ENCODE results near the gene PSMD11. TPM values are rescaled to one million over a fixed set of nuclear protein-coding genes. Genes with fewer than 3 reads are reported as not detected.
"Not testable (repeated sequence)": the region's sequence is repeated elsewhere in the genome, so short reads cannot be mapped to it uniquely, and the experiment has no call there.

The PSMD11 gene
- 100 to 1,000 TPM in 2 of 3 donors, 10 to 100 TPM in 1; 98.0 to 123 (median 108) TPM for polyA plus RNA-seq (ENCODE audit: insufficient read length in 3 of 3)
- long read RNA-seq, donor 1, full-length matches to known transcripts, result 22 of 22 reads
- long read RNA-seq, donor 1, partial matches to known transcripts, result 0 of 22 reads
- long read RNA-seq, donor 1, other reads (novel, unspliced or antisense), result 0 of 22 reads
- long read RNA-seq, donor 2, full-length matches to known transcripts, result 33 of 33 reads
- long read RNA-seq, donor 2, partial matches to known transcripts, result 0 of 33 reads
- long read RNA-seq, donor 2, other reads (novel, unspliced or antisense), result 0 of 33 reads
- long read RNA-seq, donor 3, full-length matches to known transcripts, result 26 of 26 reads
- long read RNA-seq, donor 3, partial matches to known transcripts, result 0 of 26 reads
- long read RNA-seq, donor 3, other reads (novel, unspliced or antisense), result 0 of 26 reads
- long read RNA-seq, donor 4, full-length matches to known transcripts, result 23 of 23 reads
- long read RNA-seq, donor 4, partial matches to known transcripts, result 0 of 23 reads
- long read RNA-seq, donor 4, other reads (novel, unspliced or antisense), result 0 of 23 reads
- long read RNA-seq, donor 5, full-length matches to known transcripts, result 21 of 49 reads
- long read RNA-seq, donor 5, partial matches to known transcripts, result 28 of 49 reads
- long read RNA-seq, donor 5, other reads (novel, unspliced or antisense), result 0 of 49 reads
- long read RNA-seq, donor 6, full-length matches to known transcripts, result 38 of 44 reads
- long read RNA-seq, donor 6, partial matches to known transcripts, result 6 of 44 reads
- long read RNA-seq, donor 6, other reads (novel, unspliced or antisense), result 0 of 44 reads
- long read RNA-seq, donor 7, full-length matches to known transcripts, result 40 of 53 reads
- long read RNA-seq, donor 7, partial matches to known transcripts, result 13 of 53 reads
- long read RNA-seq, donor 7, other reads (novel, unspliced or antisense), result 0 of 53 reads
- long read RNA-seq, donor 8, full-length matches to known transcripts, result 14 of 14 reads
- long read RNA-seq, donor 8, partial matches to known transcripts, result 0 of 14 reads
- long read RNA-seq, donor 8, other reads (novel, unspliced or antisense), result 0 of 14 reads
- long read RNA-seq, donor 9, full-length matches to known transcripts, result 34 of 34 reads
- long read RNA-seq, donor 9, partial matches to known transcripts, result 0 of 34 reads
- long read RNA-seq, donor 9, other reads (novel, unspliced or antisense), result 0 of 34 reads
- long read RNA-seq, donor 10, full-length matches to known transcripts, result 21 of 21 reads
- long read RNA-seq, donor 10, partial matches to known transcripts, result 0 of 21 reads
- long read RNA-seq, donor 10, other reads (novel, unspliced or antisense), result 0 of 21 reads
- long read RNA-seq, donor 11, full-length matches to known transcripts, result 26 of 35 reads
- long read RNA-seq, donor 11, partial matches to known transcripts, result 9 of 35 reads
- long read RNA-seq, donor 11, other reads (novel, unspliced or antisense), result 0 of 35 reads
- long read RNA-seq, donor 12, full-length matches to known transcripts, result 49 of 54 reads
- long read RNA-seq, donor 12, partial matches to known transcripts, result 5 of 54 reads
- long read RNA-seq, donor 12, other reads (novel, unspliced or antisense), result 0 of 54 reads
- long read RNA-seq, donor 13, full-length matches to known transcripts, result 16 of 16 reads
- long read RNA-seq, donor 13, partial matches to known transcripts, result 0 of 16 reads
- long read RNA-seq, donor 13, other reads (novel, unspliced or antisense), result 0 of 16 reads
- long read RNA-seq, donor 14, result 0 reads
- long read RNA-seq, donor 15, result 0 reads
- long read RNA-seq, donor 16, full-length matches to known transcripts, result 39 of 39 reads
- long read RNA-seq, donor 16, partial matches to known transcripts, result 0 of 39 reads
- long read RNA-seq, donor 16, other reads (novel, unspliced or antisense), result 0 of 39 reads

DNA sequence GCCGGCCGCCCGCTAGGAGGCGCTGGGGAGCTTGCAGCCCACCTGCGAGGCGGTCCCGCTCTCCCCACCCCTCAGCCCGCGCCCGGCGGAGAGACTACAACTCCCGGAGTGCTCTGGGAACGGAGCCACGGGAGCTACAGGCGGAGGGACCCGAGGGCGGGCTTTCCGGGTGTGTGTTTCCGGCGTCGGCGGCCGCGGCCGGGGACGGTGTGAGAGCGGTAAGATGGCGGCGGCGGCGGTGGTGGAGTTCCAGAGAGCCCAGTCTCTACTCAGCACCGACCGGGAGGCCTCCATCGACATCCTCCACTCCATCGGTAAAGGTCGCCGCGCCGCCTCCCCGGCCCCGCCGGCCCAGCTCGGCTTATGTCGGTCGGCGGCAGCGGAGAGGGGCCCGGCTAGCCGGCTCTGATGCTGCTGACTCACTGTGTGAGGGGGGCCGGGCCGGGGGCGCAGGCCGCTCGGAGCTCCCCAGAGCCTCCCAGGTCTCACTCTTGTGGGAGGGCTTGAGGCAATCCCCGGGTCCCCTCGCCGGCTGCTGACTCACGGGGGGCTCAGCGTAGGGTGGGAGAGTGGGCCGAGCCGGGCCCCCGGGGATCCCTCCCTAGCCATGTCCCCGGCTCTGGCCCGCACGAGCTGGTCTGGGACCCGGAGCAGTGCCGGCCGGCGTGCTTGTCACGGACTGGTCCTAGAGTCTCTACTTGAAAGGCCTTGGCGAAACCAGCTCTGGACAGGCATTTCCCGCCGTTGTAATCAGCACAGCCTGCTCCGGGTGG is at the start of gene PSMD11:
PSMD11 (plus strand) TSS at position 210 of the 773 bp plus-strand sequence; CDS start at position 224, 14 bp downstream.
- peak; percentile 98 for DNase-seq

DNA sequence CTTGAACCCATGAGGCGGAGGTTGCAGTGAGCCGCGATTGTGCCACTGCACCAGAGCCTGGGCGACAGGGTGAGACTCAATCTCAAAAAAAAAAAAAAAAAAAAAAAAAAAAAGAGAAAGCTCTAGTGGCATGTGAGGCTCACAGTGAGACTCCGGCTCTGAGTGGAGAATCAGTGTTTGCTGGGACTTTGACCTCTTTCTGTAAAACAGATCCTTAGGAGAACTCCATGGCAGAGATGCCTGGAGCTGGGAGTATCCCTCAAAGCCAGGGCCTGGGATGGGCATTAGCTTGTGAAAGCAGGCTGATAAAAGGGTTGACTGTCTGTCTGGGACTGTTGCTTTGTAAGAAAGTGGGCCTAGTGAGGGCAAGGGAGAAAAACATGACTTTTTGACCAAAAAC is 48.0 kb upstream of the PSMD11 start:
- no peak for DNase-seq

DNA sequence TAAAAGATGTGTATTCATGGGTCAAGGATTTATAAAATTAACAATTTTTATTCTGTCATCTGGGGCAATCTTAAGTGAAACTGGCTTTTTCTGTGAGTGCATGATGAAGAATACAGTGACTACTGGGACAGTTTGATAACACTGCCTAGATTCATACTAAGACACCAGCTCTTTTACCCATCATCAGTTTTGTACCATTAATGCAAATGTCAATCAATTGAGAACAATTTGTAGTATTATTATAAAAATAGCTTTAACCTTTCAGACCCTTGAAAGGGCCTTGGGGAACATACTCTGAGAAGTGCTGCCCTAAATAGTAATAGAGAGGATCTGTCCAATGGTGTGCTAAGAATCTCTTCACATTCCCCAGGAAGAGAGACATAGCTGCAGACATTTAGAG is 45.4 kb upstream of the PSMD11 start:
- DNase-seq, result no peak

DNA sequence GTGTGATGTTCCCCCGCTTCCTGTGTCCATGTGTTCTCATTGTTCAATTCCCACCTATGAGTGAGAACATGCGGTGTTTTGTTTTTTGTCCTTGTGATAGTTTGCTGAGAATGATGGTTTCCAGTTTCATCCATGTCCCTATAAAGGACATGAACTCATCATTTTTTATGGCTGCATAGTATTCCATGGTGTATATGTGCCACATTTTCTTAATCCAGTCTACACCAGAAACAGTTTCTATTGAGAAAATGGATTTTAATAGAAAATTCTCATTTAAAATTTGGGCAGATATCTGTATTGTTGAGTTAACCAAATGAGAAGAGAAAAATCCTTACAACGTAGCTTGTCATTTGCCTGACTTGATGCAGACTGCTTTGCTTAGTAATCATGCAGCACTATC is 34.2 kb upstream of the PSMD11 start:
- DNase-seq, result not testable (repeated sequence)

DNA sequence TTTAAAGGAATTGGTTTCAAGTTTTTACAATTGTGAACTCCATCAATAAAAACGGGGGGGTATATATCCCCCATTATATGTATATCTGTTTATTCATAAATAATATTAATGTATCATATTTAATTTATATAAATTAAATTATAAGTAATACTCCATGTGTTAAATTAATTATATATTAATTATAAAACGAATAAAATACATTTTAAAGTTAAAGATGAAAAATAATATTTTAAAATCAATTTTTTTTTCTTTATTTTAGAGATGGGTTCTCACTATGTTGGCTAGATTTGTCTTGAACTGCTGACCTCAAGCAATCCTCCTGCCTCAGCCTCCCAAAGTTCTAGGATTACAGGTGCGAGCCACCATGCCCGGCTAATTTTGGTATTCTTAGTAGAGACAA is 17.4 kb upstream of the PSMD11 start:
- no peak for DNase-seq

DNA sequence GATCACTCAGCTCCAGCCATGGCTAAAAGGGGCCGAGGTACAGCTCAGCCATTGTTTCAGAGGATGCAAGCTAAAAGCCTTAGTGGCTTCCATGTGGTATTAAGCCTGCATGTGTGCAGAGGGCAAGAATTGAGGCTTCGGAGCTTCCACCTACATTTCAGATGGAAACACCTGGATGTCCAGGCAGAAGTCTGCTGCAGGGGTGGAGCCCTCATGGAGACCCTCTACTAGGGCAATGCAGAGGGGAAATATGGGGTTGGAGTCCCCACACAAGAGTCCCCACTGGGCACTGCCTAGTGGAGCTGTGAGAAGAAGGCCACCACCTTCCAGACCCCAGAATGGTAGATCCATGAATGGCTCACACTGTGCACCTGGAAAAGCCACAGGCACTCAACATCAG is 14.7 kb upstream of the PSMD11 start:
- DNase-seq, result no peak

DNA sequence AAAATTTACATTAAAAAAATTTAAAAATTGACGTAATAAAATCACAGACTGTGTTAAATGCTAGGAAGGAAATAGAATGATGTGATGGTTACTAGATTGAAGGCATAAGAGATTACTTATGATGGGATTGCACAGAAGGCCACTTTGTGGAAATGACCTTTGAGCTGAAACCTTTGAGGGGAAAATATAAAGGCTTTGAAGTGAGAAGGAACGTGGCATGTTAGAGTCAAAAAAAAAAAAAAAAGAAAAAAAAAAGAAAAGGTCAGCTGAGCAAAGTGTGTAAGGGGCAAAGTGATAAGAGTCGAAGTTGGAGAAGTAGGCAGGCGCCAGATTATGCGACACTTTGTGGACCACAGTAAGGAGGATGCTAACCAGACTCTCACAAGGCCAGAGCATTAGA is 3.6 kb upstream of the PSMD11 start:
- DNase-seq, result no peak

DNA sequence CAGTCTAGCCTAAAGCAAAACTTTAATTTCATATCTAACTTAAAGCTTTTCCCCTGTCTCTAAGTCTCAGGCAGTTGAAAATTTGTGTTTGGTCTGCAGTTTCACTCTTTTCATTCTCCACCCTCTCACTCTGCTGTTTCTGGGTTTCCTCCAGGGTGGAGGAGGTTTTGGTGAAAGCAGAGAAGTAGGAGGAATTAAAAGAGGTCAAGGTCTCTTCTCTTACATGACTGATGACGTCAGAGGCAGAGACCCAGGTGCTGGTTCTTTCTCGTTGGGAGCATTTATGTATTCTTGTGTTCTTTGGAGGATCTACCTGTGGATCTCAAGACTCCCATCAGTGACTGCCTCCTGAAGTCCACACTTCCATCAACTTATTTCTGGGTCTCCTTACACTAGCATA is 2.4 kb upstream of the PSMD11 start:
- DNase-seq, result no peak

DNA sequence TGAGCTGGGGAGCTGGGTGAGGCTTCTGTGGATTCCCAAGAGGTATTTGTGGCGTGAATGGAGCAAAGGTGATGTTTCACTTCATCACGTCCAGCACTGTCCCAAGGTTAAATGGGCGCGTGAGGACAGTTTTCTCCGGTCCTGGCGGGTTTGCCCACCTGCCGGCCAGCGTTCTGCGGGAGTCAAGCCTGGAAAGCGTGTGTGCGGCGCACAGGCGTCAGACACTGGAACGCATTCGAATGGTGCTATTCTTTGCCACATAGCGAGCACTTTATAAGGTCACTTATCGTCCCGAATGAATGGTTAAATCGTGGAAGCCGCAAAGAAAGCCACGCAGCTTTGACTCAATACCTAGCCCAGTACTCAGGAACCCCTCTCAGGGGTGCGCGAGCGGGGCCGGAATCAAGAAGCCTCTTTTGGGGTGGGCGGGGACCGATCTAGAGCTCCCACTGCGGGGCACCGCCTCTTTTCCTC is 446 bp upstream of the PSMD11 start:
- no peak for DNase-seq

DNA sequence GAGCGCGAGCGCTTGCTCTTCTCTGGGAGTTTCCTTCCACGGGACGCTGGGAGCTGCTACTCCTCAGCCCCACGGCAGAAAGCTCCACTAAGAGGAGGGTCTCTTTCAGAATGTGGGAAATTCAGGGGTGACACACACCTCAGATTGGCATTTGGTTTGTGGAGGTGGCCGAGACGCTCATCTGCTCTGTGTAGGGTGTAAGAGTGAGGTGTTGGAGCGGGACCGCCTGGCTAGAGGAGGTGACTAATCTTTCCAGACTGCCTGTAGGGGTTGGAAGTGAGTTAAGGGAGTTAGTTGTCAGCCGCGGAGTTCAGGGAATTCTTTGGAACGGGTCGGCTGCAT is 735 bp downstream of the PSMD11 start:
- peak; percentile 22 for DNase-seq

DNA sequence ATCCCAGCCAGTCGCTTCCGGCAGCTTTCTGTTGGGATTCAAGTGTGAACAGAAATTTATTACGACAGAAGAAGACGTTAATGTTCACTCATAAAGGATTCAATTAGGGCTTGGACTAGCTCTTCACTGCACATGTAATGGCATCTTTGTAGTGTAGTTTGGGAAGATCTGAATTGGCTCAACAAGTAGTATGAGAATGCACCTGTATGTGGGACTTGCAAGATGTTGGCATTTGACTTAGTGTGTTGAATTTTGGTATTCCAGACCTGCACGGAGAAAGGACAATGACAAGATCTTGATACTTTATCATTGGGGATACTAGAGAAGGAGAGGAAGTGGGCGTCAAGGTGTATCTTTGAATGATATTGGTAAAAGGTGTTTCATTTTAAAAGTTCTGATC is 1.2 kb downstream of the PSMD11 start:
- no peak for DNase-seq

DNA sequence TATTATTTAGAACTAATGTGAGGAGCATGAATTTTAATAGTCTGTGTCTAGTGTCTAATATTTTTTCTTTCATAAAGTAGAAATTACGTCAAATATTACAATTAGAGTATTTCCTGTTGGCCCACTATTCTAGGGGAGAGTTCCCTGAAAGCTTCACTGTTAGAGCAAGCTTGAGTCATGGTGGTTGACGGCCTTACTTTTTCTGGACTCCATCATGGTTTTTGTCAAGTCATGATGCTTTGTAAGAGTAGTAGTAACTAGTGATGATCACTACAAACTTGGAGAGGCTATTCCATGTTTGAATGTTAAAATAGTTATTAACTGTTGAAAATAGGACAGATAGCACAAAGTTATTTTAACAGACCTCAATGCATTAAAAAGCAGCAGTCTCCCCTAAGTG is 1.7 kb downstream of the PSMD11 start:
- no peak for DNase-seq

DNA sequence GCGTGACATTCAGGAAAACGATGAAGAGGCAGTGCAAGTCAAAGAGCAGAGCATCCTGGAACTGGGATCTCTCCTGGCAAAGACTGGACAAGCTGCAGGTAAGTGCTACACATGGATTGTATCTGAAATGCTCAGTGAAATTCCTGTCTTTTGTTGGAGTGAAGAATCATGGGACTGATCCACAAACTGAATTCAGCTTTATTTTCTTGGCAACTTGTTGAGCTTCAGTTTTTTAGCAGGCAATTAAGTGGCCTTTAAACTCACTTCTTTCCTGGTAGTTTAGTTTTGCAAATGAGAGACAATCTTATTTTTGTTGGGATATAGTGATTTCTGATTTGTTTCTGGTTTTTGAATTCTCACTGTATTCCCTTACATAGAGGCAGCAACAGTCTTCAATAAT is 2.6 kb downstream of the PSMD11 start:
- no peak for DNase-seq

DNA sequence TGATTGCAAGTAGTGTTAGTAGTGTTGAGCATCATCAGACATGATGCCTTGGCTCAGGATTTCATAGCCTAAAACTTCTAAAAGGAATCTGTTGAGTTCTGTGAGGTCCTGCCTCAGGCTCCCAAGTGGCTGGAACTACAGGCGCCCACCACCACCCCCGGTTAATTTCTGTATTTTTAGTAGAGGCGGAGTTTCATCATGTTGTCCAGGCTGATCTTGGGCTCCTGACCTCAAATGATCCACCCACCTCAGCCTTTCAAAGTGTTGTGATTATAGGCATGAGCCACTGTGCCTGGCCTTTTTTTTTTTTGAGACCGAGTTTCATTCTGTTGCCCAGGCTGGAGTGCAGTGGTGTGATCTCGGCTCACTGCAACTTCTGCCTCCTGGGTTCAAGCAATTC is 5.7 kb downstream of the PSMD11 start:
- no peak for DNase-seq

DNA sequence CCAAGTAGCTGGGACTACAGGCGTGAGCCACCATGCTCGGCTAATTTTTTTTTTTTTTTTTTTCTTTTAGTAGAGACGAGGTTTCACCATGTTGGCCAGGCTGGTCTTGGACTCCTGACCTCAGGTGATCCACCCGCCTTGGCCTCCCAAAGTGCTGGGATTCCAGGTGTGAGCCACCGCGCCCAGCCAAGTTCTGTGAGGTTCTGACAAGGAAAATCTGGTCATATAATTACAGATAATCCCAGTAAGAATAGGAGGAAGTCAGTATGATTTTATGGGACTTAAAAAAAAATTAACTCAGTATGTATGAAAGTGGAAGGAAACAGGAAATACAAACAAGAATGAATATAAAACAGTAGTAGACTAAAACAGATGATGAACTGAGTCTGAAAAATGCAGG is 6.1 kb downstream of the PSMD11 start:
- not testable (repeated sequence) for DNase-seq

DNA sequence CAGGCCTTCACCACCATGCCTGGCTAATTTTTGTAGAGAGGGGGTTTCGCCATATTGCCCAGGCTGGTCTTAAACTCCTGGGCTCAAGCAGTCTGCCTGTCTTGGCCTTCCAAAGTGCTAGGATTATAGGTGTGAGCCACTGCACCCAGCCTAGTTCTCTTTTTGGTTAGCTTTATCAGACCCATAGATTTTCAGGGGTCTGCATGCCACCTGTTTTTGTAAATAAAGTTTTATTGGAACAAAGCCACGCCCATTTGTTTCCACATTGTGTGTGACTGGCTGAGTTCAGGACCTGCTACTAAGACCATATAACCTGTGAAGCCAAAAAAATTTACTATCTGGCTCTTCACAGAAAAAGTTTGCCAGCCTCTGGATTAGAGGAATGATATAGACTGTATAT is 7.6 kb downstream of the PSMD11 start:
- no peak for DNase-seq

DNA sequence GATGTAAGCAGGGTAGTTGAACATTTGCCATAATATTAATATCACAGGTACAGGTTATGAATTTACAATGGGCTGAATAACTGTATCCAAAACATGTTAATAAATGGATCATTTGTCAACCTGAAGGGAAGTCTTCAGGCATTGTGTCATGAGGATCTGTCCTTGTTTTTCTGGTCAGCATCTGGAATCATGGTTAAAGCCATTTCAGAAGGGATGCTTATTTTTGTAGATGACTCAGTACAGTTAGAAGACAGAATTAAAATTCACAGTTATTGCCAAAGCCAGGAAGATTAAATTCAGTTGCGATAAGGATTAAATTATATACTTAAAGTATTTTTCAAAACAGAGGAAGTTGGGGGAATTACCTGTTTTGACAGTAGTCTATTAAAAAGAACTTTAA is 8.0 kb downstream of the PSMD11 start:
- no peak for DNase-seq

DNA sequence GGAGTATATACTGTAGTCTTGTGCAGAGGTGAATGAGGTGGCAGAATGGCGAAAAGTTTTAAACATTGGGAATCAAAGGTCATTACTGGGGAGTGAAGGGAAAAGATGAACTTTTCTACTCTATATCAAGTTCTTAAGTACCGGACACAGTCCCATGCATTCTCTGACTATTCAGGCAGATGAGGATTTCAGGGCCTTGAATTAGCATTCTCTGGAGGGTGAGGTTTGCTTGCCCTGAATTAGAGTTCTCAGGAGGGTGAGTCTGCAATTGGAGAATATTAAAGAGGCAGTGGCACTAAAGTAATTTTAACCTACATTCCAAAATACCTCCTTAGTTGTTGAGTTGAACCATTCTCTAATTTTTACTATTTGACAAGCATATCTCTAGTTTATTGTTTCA is 9.1 kb downstream of the PSMD11 start:
- DNase-seq, result no peak

DNA sequence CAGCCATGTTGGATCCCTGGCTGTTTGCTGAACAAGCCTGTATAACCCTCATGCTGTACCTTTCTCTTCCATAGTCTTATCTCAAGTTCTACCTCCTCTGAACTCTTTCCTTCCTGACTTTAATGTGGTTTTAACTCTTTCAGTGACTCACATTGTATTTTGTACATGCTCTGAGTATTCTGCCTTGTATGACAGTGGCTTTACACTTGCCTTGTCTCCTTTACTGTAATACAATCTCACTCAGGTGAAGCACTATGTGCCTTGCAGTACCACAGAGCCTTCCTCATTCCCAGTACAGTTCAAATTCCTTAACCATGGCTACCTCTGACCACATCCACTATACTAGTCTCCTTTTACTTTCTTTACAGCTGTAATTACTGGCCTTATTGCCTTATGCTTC is 14.1 kb downstream of the PSMD11 start:
- no peak for DNase-seq

DNA sequence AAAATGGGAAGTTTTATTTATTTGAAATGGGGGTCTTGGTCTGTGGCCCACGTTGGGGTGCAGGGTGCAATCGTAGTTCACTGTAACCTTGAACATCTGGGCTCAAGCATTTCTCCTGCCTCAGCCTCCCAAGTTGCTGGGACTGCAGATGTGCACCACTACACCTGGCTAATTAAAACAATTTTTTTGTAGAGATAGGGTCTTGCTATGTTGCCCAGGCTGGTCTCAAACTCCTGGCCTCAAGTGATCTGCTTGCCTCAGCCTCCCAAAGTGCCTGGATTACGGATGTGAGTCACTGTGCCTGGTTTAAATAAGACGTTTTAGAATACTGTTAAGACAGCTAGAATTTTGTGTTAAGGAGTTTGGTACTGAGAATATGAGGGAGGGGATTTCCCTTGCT is 15.7 kb downstream of the PSMD11 start:
- no peak for DNase-seq
